ENCODE results near the gene CTU2. TPM values are rescaled to one million over a fixed set of nuclear protein-coding genes. Genes with fewer than 3 reads are reported as not detected.

The CTU2 gene
- polyA plus RNA-seq, 1 donor = 13.3 TPM

DNA sequence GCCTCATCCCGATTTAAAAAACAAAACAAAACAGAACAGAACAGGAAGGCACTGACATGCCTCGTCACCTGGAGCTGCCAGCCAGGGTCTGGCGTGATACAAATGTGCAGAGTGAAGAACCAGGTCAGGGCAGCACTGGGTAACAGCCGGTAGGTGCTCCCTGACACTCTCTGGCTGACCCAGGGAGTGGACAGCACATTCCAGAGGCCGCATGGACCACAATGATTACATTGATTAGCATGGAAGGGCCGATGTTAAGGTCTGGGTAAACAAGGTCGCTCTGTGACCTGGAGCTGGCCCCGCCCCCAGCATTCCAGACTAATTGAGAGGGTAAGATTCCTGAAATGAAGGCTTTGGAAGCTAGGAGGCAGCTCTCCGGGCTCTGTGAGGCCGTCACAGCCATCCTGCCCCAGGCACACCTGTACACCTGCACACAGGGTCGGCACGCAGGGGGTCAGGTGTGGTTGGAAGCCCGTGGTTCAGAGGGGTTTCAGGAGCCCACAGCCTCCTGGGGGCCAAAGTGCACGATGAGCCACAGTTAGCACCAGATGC, 57.3 kb downstream of the CTU2 start:
- no peak for DNase-seq

DNA sequence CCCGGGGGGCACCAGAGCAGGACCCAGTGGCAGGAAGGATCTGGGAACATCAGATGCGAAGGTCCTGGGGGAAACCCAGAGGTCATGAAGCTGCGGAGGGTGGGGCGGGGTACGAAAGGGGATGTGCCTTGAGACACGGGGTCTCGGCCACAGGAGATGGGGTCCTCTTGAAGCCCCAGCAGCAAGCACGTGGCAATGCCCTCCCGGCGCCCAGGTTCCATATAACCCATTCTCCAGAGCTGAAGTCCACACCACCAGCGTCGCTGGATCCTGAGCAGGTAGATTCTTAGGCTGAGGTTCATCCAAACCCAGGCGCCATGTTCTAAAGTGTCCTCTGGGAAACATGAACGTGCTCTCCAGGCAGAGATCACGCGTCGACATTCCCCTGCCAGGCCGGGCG, 57.8 kb downstream of the CTU2 start:
- no peak for DNase-seq

DNA sequence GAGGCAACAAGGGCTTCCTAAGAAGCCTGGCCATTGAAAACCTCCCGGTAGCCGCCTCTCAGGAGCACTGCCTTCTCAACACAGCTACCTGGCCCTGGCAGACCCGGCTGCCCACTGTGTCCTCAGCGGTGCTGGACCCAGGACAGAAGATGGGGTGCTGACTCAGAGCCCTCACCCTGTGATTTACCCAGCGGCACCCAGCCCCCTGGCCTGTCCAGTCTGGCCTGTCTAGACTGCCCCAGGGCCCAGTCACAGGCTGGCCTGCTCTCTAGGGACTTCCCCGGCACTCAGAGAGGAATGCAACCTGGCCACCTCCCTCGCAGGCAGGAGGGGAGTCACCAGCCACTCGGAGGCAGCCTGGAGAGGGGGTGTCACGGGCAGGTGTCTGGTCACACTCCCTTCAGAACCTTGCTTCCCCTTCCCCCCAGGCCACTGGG, 58.6 kb downstream of the CTU2 start:
- DNase-seq = no peak

Other genes with a start within 250 kb of the CTU2 start
- 34.0 TPM for gene ZC3H18, start 136.1 kb upstream of the CTU2 start, polyA plus RNA-seq (ENCODE audit: insufficient read length)
- not detected for gene IL17C, start 67.9 kb upstream of the CTU2 start, polyA plus RNA-seq (ENCODE audit: insufficient read length)
- 52.9 TPM for gene CYBA, start 55.5 kb upstream of the CTU2 start, polyA plus RNA-seq (ENCODE audit: insufficient read length)
- 27.3 TPM for gene MVD, start 43.4 kb upstream of the CTU2 start, polyA plus RNA-seq (ENCODE audit: insufficient read length)
- gene SNAI3, start 20.0 kb upstream of the CTU2 start, polyA plus RNA-seq (ENCODE audit: insufficient read length) = 6.4 TPM
- gene RNF166, start 95 bp upstream of the CTU2 start, polyA plus RNA-seq (ENCODE audit: insufficient read length) = 14.6 TPM
- gene PIEZO1, start 78.7 kb downstream of the CTU2 start, polyA plus RNA-seq (ENCODE audit: insufficient read length) = 71.1 TPM
- 8.5 TPM for gene CDT1, start 97.3 kb downstream of the CTU2 start, polyA plus RNA-seq (ENCODE audit: insufficient read length)
- 60.7 TPM for gene APRT, start 105.4 kb downstream of the CTU2 start, polyA plus RNA-seq (ENCODE audit: insufficient read length)
- 20.1 TPM for gene GALNS, start 150.4 kb downstream of the CTU2 start, polyA plus RNA-seq (ENCODE audit: insufficient read length)
- 51.7 TPM for gene TRAPPC2L, start 150.6 kb downstream of the CTU2 start, polyA plus RNA-seq (ENCODE audit: insufficient read length)
- not detected for gene PABPN1L, start 160.2 kb downstream of the CTU2 start, polyA plus RNA-seq (ENCODE audit: insufficient read length)

Measured in hindlimb muscle (tissue), 1 donor.